ENCODE results near the gene SNX5. TPM values are rescaled to one million over a fixed set of nuclear protein-coding genes. Genes with fewer than 3 reads are reported as not detected.

Gene SNX5
- total and polyA plus RNA-seq, 2 of the 13 experiments (the other 11 are each of a cell fraction or from before 2014, with no cell fraction given), result 664 to 1,040 TPM

DNA sequence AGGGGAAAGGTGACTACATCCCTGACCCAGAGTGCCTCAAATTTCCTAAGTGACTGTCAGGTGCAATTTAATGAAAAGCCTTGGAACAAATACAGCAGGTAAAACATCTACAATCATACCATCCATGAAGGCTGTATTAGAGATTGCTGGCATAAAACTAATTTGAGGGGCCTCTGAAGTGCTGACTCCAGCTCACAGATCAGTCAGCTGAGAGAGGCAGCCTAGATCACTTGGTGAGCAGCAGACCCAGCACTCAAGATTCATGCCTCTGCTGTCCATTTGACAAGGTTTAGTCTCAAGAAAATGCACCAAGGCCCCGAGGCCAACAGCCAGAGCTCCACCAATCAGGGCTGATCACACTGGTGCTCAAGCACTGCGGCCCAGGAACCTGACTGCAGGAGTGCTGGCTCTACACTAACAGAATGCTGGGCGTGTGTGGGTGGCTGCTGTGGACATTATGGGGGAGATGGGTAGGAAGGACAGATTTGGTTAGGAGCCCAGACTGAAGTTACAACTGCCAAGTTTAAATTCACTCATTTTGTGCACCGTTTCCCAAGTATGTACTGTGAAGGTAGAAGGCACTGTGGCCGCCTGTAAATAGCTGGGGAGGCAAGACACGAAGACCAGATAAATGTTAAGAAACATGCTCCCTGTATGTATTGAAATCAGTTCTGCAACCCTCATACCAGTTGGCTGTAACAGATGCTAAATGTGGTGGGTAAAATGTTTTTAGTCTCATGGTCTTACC is 28.2 kb downstream of the SNX5 start (continued):
- TF ChIP-seq, protein P1, sequence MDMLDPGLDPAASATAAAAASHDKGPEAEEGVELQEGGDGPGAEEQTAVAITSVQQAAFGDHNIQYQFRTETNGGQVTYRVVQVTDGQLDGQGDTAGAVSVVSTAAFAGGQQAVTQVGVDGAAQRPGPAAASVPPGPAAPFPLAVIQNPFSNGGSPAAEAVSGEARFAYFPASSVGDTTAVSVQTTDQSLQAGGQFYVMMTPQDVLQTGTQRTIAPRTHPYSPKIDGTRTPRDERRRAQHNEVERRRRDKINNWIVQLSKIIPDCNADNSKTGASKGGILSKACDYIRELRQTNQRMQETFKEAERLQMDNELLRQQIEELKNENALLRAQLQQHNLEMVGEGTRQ (IDR thresholded peaks at IDR 0.05; ENCODE audit: low read depth, low read length), result no peak
- TF ChIP-seq, protein P1 (CRISPR knock-in tag; IDR thresholded peaks at IDR 0.05; ENCODE audit: borderline replicate concordance), result no peak
- TF ChIP-seq GATA4 (IDR thresholded peaks at IDR 0.05; ENCODE audit: borderline replicate concordance, low read depth), result peak; percentile 23; the same call in 1 of the 2 replicates
- TF ChIP-seq ZNF569 (CRISPR knock-in tag; IDR thresholded peaks at IDR 0.05; ENCODE audit: borderline replicate concordance), result no peak
- TF ChIP-seq, protein P2, sequence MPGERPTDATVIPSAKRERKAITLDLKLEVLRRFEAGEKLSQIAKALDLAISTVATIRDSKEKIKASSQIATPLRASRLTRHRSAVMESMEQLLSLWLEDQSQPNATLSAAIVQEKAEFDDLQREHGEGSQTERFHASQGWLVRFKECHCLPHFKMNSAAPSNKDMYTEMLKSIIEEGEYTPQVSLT (CRISPR knock-in tag; IDR thresholded peaks at IDR 0.05; ENCODE audit: borderline replicate concordance, low read depth), result no peak
- TF ChIP-seq CEBPG (CRISPR knock-in tag; IDR thresholded peaks at IDR 0.05), result no peak
- peak; percentile 79; the same call in 1 of the 2 replicates for TF ChIP-seq SALL2 (CRISPR knock-in tag; IDR thresholded peaks at IDR 0.05)
- TF ChIP-seq, protein P3, sequence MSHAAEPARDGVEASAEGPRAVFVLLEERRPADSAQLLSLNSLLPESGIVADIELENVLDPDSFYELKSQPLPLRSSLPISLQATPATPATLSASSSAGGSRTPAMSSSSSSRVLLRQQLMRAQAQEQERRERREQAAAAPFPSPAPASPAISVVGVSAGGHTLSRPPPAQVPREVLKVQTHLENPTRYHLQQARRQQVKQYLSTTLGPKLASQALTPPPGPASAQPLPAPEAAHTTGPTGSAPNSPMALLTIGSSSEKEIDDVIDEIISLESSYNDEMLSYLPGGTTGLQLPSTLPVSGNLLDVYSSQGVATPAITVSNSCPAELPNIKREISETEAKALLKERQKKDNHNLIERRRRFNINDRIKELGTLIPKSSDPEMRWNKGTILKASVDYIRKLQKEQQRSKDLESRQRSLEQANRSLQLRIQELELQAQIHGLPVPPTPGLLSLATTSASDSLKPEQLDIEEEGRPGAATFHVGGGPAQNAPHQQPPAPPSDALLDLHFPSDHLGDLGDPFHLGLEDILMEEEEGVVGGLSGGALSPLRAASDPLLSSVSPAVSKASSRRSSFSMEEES (CRISPR knock-in tag; IDR thresholded peaks at IDR 0.05), result no peak
- peak; percentile 67; the same call in 1 of the 2 replicates for TF ChIP-seq JUNB (CRISPR knock-in tag; IDR thresholded peaks at IDR 0.05; ENCODE audit: borderline replicate concordance)
- TF ChIP-seq YEATS2 (CRISPR knock-in tag; IDR thresholded peaks at IDR 0.05; ENCODE audit: borderline replicate concordance), result no peak
- no peak for TF ChIP-seq CREB1 (IDR thresholded peaks at IDR 0.05)
- no peak for TF ChIP-seq CREB1 (CRISPR knock-in tag; IDR thresholded peaks at IDR 0.05)
- TF ChIP-seq RARA (CRISPR knock-in tag; IDR thresholded peaks at IDR 0.05), result no peak
- TF ChIP-seq ZNF468 (CRISPR knock-in tag; IDR thresholded peaks at IDR 0.05), result no peak
- no peak for TF ChIP-seq DNMT3B (CRISPR knock-in tag; conservative IDR thresholded peaks at IDR 0.05)
- TF ChIP-seq BCL6 (CRISPR knock-in tag; IDR thresholded peaks at IDR 0.05), result 0 out of 2 replicates have a peak, but pooled peaks have one; percentile 1
- peak; percentile 44; the same call in 1 of the 2 replicates for TF ChIP-seq SIN3A (IDR thresholded peaks at IDR 0.05; ENCODE audit: borderline replicate concordance, low read depth, low read length)
- TF ChIP-seq ZNF589 (CRISPR knock-in tag; conservative IDR thresholded peaks at IDR 0.05), result peak; percentile 76; the same call in 1 of the 2 replicates
- TF ChIP-seq FOXM1 (CRISPR knock-in tag; IDR thresholded peaks at IDR 0.05), result no peak
- no peak for TF ChIP-seq ZNF614 (CRISPR knock-in tag; IDR thresholded peaks at IDR 0.05; ENCODE audit: borderline replicate concordance)
- TF ChIP-seq ZNF234 (CRISPR knock-in tag; conservative IDR thresholded peaks at IDR 0.05), result no peak
- peak; percentile 99 for TF ChIP-seq RBM22 (optimal IDR thresholded peaks at IDR 0.05; ENCODE audit: low read length)
- no peak; the same call in 1 of the 2 replicates for TF ChIP-seq DR1 (CRISPR knock-in tag; IDR thresholded peaks at IDR 0.05)
- 0 out of 2 replicates have a peak, but pooled peaks have one; percentile 44 for TF ChIP-seq ZNF251 (CRISPR knock-in tag; IDR thresholded peaks at IDR 0.05)
- no peak for TF ChIP-seq NFE2L2 (IDR thresholded peaks at IDR 0.05; ENCODE audit: low read length)
- no peak for TF ChIP-seq SOX6 (IDR thresholded peaks at IDR 0.05)
- no peak for TF ChIP-seq SOX6 (CRISPR knock-in tag; IDR thresholded peaks at IDR 0.05)
- no peak for TF ChIP-seq ZNF282 (IDR thresholded peaks at IDR 0.05; ENCODE audit: partially characterized antibody)
- peak; percentile 63 for TF ChIP-seq HOXA9 (CRISPR knock-in tag; IDR thresholded peaks at IDR 0.05; ENCODE audit: borderline replicate concordance)
- no peak for TF ChIP-seq ZNF431 (CRISPR knock-in tag; IDR thresholded peaks at IDR 0.05; ENCODE audit: borderline replicate concordance, low read depth)
